Suppressor macrophage treated with lipopolysaccharide for 1 hour (primary cell): ENCODE data around the gene IFI27.
"Not testable (repeated sequence)": the region's sequence is repeated elsewhere in the genome, so short reads cannot be mapped to it uniquely, and the experiment has no call there.

Source experiments
- DNase-seq, 3 donors: peaks; one replicate each; pipeline ENCODE4 v3.0.0-alpha.2; 2020 to 2022

Gene IFI27

DNA sequence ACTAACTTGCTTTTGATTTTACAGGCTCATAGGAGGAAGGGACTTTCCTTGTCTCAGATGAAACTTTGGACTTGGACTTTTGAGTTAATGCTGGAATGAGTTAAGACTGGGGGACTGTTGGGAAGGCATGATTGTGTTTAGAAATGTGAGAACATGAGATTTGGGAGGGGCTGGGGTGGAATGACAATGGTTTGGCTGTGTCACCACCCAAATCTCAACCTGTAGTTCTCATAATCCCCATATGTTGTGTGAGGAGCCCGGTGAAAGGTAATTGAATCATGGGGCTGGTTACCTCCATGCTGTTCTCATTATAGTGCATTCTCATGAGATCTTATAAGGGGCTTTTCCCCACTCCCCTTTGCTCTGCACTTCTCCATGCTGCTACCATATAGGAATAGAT is 45.6 kb downstream of the IFI27 start:
- not testable (repeated sequence) for DNase-seq

DNA sequence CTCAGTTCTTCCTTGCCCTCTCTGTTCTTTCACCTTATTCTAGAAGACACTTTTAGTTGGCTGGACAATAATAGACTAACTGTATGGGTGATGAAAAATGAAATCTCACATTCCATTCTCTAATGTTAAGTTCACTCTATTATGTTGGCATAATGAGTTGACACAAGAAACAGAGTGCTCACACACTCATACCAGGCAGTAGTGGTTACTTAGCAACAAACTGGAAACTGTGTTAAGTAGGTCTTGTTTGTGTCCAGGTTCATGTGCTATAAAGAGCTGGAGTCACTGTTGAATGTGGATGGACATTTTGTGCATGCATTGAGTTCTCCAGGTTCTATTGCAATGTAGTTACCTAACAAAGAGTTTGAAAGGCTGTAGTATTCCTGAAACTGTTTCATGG is 46.7 kb downstream of the IFI27 start:
- DNase-seq = no peak

DNA sequence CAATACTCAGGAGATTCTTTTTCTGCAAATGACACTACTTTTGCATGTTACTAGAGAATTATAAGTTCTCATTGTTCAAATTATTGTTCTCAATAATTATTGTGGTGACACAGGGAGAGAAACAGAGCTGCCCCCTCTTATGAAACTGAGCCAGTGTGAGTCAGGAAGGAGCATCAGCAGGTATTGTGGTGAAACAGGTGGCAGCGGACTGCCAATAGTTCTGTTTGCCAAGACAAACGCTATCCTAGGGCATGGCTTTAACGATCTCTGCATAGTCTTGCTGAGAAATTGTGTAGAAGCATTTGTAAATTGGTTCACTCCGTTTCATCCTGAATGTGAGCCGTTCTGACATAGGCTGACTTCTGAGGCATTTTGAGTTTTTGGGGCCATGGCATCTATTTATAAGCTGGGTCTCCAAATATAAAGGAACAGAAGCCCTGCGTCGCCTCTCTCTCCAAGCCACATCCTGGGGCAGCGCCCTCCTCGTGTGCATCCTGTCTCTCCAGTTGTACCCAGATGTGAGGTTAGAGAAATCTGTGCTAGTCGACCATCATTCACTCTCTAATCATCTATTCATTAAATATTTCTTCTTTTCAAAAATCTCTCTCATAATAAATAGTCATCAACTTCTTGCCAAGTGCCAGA is 47.8 kb downstream of the IFI27 start:
- DNase-seq = no peak

DNA sequence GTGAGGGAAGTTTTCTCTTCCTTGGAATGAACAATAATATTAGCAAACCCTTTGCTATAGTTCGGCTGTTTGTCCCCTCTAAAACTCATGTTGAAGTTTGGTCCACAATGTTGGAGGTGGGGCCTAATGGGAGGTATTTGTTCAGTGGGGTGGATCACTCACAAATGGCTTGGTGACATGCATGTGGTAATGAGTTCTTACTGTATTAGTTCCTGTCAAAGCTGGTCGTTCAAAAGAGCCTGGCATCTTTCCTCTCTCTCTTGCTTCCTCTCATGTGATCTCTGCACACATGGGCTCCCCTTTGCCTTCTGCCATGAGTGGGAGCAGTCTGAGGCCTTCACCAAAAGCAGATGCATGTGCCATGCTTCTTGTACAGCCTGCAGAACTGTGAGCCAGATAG is 50.5 kb downstream of the IFI27 start:
- DNase-seq = peak in 1 of 3 donors; percentile 10

DNA sequence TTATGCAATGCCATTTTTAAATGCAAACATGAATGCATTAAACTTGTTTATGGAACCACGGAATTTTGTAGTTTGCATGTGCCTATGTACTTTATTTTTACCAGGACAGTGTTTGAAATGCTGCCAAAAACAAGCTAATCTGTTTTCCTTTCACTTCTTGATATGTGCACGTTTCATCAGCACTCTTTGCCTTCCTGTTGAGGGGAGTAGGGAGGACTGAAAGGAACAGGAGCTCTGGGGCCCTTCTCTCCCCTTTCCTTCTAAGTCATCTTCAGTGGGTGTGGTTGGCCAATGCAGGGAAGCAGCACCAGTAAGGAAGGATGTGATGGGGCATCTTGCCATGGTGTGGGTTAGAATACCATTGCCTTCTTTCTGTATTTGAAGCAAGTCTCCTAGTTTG is 51.4 kb downstream of the IFI27 start:
- DNase-seq = peak in 2 of 3 donors; percentile 7 to 8

DNA sequence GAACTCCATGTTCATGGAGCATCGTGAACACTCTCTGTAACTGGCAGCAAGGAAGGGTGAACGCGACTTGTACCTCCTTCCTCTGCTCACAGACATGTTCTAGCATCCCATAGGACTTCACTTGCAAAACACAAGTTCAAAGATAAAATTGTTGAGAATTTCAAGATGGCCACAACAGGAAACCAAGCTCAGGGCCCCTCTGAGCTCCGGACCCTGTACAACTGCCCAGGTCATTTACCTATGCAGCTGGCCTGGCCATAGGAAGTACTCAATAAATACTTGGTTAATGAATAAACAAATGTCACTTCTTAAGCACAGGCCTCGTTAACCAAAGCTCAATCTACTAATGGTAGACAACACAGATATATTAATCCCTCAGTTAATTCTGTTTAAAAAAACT is 51.9 kb downstream of the IFI27 start:
- no peak for DNase-seq

DNA sequence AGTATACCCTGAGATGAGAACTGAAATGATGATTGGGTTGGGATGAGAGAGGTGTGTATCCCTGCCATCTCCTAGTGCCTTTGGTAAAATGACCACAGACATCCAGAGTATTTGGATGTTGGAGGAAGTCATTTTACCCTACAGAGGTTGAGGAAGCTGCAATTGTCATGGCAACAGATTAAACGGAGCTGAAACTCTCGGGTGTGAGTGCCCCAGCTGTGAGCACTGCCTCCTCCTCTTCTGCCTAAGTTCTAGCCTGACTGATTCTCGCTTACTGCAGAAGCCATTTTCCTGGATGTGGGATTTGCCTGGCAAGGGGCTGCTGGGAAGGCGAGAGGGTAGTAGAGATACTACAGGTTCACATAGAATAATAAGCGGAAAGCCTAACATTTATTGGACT is 53.3 kb downstream of the IFI27 start:
- peak in 2 of 3 donors; percentile 6 to 13 for DNase-seq

DNA sequence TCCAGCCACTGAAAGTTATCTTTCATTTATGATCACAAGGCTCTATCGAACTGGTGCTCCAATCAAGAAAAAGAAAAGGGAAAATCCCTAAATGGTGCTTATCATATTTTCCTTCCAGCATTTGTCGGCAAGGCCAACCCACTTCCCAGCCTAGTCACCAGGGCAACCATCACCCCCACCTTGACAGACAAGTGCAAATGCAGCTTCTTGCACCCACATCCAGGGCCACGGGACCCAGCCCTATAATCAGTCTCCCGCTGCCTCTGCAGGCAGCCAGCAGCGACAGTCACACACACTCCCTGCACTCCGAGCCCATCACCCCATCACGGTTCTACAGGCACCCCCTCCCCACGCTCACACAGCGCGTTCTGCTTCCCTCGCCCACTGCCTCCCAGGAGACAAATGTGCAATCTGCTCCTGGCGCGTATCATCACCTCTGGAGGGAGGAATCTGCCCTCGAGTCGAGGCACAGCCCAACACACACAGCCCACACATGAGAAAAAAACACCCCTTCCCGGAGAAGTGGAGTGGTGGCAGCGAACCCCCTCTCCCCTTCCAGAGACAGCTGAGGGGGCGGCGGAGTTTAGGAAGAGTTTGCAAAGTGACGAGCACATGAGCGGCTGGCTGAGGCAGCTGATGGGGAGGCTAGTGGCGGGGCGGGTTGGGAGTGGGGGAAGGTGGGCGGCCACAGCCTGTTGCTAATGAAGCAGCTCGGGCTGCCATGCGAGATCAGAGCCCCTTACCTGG is 54.3 kb downstream of the IFI27 start:
- DNase-seq = no peak

DNA sequence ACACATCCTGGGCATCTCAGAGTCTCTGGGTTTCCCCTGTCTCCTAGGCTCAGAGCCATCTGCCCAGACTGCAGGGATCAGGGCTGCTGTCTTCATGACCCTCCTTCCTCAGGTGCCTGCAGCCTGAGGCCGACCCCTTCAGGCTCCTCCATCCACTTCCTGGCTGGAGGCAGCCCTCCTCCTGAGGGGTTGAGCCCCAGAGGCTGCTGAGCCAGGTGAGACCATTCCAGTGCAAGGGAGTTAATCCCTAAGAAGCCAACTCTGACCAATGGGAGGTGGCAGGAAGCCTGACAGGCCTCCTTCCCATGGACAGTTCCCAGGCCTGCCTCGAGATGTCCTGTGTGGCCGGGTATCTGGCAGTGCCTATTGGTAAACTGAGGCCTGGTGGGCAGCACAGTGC is 55.2 kb downstream of the IFI27 start:
- no peak for DNase-seq
